Loucy (cell line): Measurements from ENCODE around the gene PMP22.
"Not testable (repeated sequence)": the region's sequence is repeated elsewhere in the genome, so short reads cannot be mapped to it uniquely, and the experiment has no call there.

ENCODE experiments used
- H2AFZ ChIP-seq: fragments of 200-600 bp; sonication (generic); 2 replicates; pipeline ENCODE4 v1.6.0; 2016; ENCODE audit warnings: antibody characterized with exemption, mild to moderate bottlenecking, low read length, moderate library complexity
- H3F3A ChIP-seq: fragments of 200-600 bp; 2 replicates; pipeline ENCODE4 v1.6.0; 2016; ENCODE audit warnings: antibody characterized with exemption, low read depth, mild to moderate bottlenecking
- H3K27me3 ChIP-seq: fragments of 200-600 bp; sonication (generic); 2 replicates; pipeline ENCODE4 v1.6.1; 2014; ENCODE audit warnings: low read length, mild to moderate bottlenecking; ENCODE audit not compliant: insufficient read depth, poor library complexity, severe bottlenecking
- H3K36me3 ChIP-seq: fragments of 200-600 bp; sonication (generic); 2 replicates; pipeline ENCODE4 v1.6.1; 2016; ENCODE audit warnings: low read length; ENCODE audit not compliant: insufficient read depth
- H3K4me1 ChIP-seq: fragments of 200-600 bp; sonication (generic); 2 replicates; pipeline ENCODE4 v1.5.1; 2014; ENCODE audit warnings: low read length, mild to moderate bottlenecking; ENCODE audit not compliant: insufficient read depth, poor library complexity, severe bottlenecking
- H3K4me2 ChIP-seq: fragments of 200-600 bp; sonication (generic); 2 replicates; pipeline ENCODE4 v1.6.0; 2014; ENCODE audit warnings: antibody characterized with exemption, low read length, low read depth, mild to moderate bottlenecking; ENCODE audit not compliant: poor library complexity, severe bottlenecking
- H3K4me3 ChIP-seq: fragments of 200-600 bp; sonication (generic); 2 replicates; pipeline ENCODE4 v1.5.1; 2014; ENCODE audit warnings: low read length, mild to moderate bottlenecking, mixed read lengths; ENCODE audit not compliant: poor library complexity, severe bottlenecking
- H3K79me2 ChIP-seq: fragments of 200-600 bp; sonication (generic); 2 replicates; pipeline ENCODE4 v1.6.1; 2014; ENCODE audit warnings: low read length; ENCODE audit not compliant: insufficient read depth
- H3K9ac ChIP-seq: fragments of 200-600 bp; sonication (generic); 2 replicates; pipeline ENCODE4 v1.6.0; 2014; ENCODE audit warnings: mild to moderate bottlenecking, low read depth, low read length, moderate library complexity; ENCODE audit not compliant: poor library complexity, severe bottlenecking
- H3K9me2 ChIP-seq: fragments of 200-600 bp; sonication (generic); replicated peaks from 2 replicates; pipeline ENCODE4 v1.6.1; 2016; ENCODE audit warnings: low read depth, low read length, mixed read lengths
- H3K9me3 ChIP-seq: fragments of 200-600 bp; sonication (generic); 2 replicates; pipeline ENCODE4 v1.6.1; 2014; ENCODE audit warnings: mild to moderate bottlenecking, antibody characterized with exemption, low read length, low read depth; ENCODE audit not compliant: insufficient read depth
- H4K20me1 ChIP-seq: fragments of 200-600 bp; sonication (generic); 2 replicates; pipeline ENCODE4 v1.6.0; 2014; ENCODE audit warnings: antibody characterized with exemption, low read length, mild to moderate bottlenecking; ENCODE audit not compliant: insufficient read depth, poor library complexity, severe bottlenecking
- CTCF ChIP-seq: fragments of 200-600 bp; sonication (generic); conservative IDR thresholded peaks from 2 replicates; pipeline ENCODE4 v1.5.1; 2014; ENCODE audit warnings: mild to moderate bottlenecking, antibody characterized with exemption, low read length
- EZH2phosphoT487 ChIP-seq: fragments of 200-600 bp; IDR thresholded peaks from 2 replicates; pipeline ENCODE4 v1.6.1; 2018; ENCODE audit warnings: antibody characterized with exemption, mild to moderate bottlenecking, moderate library complexity, borderline replicate concordance

Gene PMP22

GRCh38 chr17:15232517-15232915 is 32.6 kb downstream of the PMP22 start:
- Histone ChIP-seq H3K4me1 (peaks cover 31% of the 10 kb centered on the region), H3K9ac (no peak overlapping the region), H3K9me3 (no peaks in the 10 kb centered on the region), H3K4me3 (no peak overlapping the region), H3K9me2 (no peaks in the 10 kb centered on the region), H3K36me3 (no peaks in the 10 kb centered on the region), H3K79me2 (no peaks in the 10 kb centered on the region), H3K4me2 (no peak overlapping the region), H4K20me1 (no peaks in the 10 kb centered on the region), H3K27me3 (no peaks in the 10 kb centered on the region), H3F3A (peaks cover 6% of the 10 kb centered on the region; the same call in 1 of the 2 replicates), H2AFZ (no peak overlapping the region)
- no peak for TF ChIP-seq CTCF
- no peak for TF ChIP-seq EZH2phosphoT487

GRCh38 chr17:15231851-15232516 is 33.1 kb downstream of the PMP22 start:
- no peaks in the 10 kb centered on the region for H3K9me3 ChIP-seq
- H3K9me2 ChIP-seq, result no peaks in the 10 kb centered on the region
- no peaks in the 10 kb centered on the region for H3K27me3 ChIP-seq
- TF ChIP-seq EZH2phosphoT487 (no peak), CTCF (no peak)
- no peaks in the 10 kb centered on the region for H4K20me1 ChIP-seq
- H3F3A ChIP-seq, result peaks cover 6% of the 10 kb centered on the region; the same call in 1 of the 2 replicates
- no peak overlapping the region for H3K4me2 ChIP-seq
- H3K79me2 ChIP-seq, result no peaks in the 10 kb centered on the region
- no peak overlapping the region for H3K9ac ChIP-seq
- H3K4me3 ChIP-seq, result no peak overlapping the region
- H3K4me1 ChIP-seq, result peaks cover 28% of the 10 kb centered on the region
- no peaks in the 10 kb centered on the region for H3K36me3 ChIP-seq
- no peak overlapping the region for H2AFZ ChIP-seq

GRCh38 chr17:15230866-15231265 is 34.3 kb downstream of the PMP22 start:
- Histone ChIP-seq H3F3A (peaks cover 6% of the 10 kb centered on the region; the same call in 1 of the 2 replicates), H3K4me2 (no peak overlapping the region), H3K9me3 (no peaks in the 10 kb centered on the region), H3K4me3 (no peak overlapping the region), H2AFZ (no peak overlapping the region), H4K20me1 (no peaks in the 10 kb centered on the region), H3K36me3 (no peaks in the 10 kb centered on the region), H3K4me1 (peaks cover 23% of the 10 kb centered on the region), H3K9ac (no peak overlapping the region), H3K9me2 (no peaks in the 10 kb centered on the region), H3K27me3 (no peaks in the 10 kb centered on the region), H3K79me2 (no peaks in the 10 kb centered on the region)
- TF ChIP-seq CTCF, result no peak
- TF ChIP-seq EZH2phosphoT487, result no peak

- not testable (repeated sequence) for H3K4me3 ChIP-seq, H3K27me3 ChIP-seq, H3F3A ChIP-seq, H3K79me2 ChIP-seq, H3K9me2 ChIP-seq, H3K4me2 ChIP-seq, H3K4me1 ChIP-seq, H3K9me3 ChIP-seq, H4K20me1 ChIP-seq, H2AFZ ChIP-seq, H3K9ac ChIP-seq, H3K36me3 ChIP-seq
These were observed 43.3 kb downstream of the PMP22 start for GRCh38 chr17:15221827-15222226.
